T-helper 2 cell treated with Interferon-gamma antibody and Interleukin-4, amounts not matched to agents 5 μg/mL and 100 μg/mL, for 36 hours (primary cell): ENCODE results near the gene LYPD6B.
A peak's percentile ranks its signal among the peaks of the same experiment; 100 is the strongest.

Source experiments
- DNase-seq: peaks from one replicate; pipeline ENCODE4 v3.0.0; 2021; ENCODE audit warnings: low spot score
- H3K27ac Mint-ChIP-seq: one replicate; pipeline ENCODE4 v1.8.0; 2021; ENCODE audit warnings: mild to moderate bottlenecking, mixed read lengths
- H3K27me3 Mint-ChIP-seq: one replicate; pipeline ENCODE4 v1.8.0; 2021; ENCODE audit warnings: low read depth, mixed read lengths
- H3K36me3 Mint-ChIP-seq: one replicate; pipeline ENCODE4 v1.8.0; 2021; ENCODE audit warnings: low read depth, mixed read lengths
- H3K4me1 Mint-ChIP-seq: one replicate; pipeline ENCODE4 v1.8.0; 2021; ENCODE audit warnings: low read depth, mixed read lengths
- H3K4me3 Mint-ChIP-seq: one replicate; pipeline ENCODE4 v1.8.0; 2022; ENCODE audit warnings: mild to moderate bottlenecking, moderate library complexity, mixed read lengths
- H3K9me3 Mint-ChIP-seq: one replicate; pipeline ENCODE4 v1.8.0; 2021; ENCODE audit warnings: mixed read lengths

The LYPD6B gene

DNA sequence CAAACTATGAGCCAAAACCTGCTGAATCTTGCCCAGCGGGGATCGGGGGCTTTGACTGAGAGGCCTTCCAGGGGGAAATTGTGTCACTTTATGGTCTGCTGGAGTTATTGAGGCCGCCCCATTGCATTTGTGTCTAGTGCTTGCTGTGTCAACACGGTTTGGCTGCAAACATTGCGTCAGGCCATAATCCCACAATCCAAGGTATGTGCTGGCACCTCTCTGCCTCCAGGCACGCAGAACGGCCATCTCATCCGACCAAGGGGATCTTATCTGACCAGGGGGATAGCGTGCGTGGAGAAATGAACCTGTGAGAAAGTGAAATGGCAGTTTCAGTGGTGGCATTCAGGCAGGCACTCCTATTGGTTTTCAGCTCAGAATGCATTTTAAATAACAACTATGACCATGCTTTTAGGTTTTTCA is 18.1 kb upstream of the LYPD6B start:
- DNase-seq, result no peak
- H3K9me3 Mint-ChIP-seq, result no peaks in the 10 kb centered on the region
- no peak overlapping the region for H3K27ac Mint-ChIP-seq
- H3K4me1 Mint-ChIP-seq, result peaks cover 7% of the 10 kb centered on the region
- H3K27me3 Mint-ChIP-seq, result no peaks in the 10 kb centered on the region
- H3K36me3 Mint-ChIP-seq, result no peaks in the 10 kb centered on the region
- H3K4me3 Mint-ChIP-seq, result no peak overlapping the region

DNA sequence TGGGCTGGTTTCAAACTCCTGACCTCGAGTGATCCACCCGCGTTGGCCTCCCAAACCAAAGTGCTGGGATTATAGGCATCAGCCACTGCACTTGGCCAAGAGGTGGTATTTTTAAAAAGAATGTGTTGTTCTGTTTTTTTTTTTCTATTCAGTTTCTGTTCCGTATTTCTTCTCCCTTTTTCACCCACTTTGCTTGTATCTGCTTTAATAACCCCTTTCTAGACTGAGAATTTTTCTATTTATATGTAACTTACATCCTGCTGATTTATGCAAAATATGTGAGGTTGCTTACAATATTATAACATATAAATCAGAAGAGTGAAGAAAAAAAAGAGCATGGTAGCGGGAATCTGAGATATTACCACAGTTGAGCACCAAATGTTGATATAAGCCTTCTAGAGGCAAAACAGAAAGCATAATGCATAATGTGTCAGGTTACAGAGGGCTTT is 17.2 kb upstream of the LYPD6B start:
- Mint-ChIP-seq H3K4me1 (peaks cover 7% of the 10 kb centered on the region), H3K4me3 (no peak overlapping the region), H3K27ac (no peak overlapping the region), H3K27me3 (no peaks in the 10 kb centered on the region), H3K9me3 (no peaks in the 10 kb centered on the region), H3K36me3 (no peaks in the 10 kb centered on the region)
- no peak for DNase-seq

GRCh38 chr2:149021761-149022160 is 16.7 kb upstream of the LYPD6B start:
- DNase-seq, result no peak
- Mint-ChIP-seq H3K36me3 (no peaks in the 10 kb centered on the region), H3K4me1 (peaks cover 7% of the 10 kb centered on the region), H3K4me3 (no peak overlapping the region), H3K9me3 (no peaks in the 10 kb centered on the region), H3K27ac (no peak overlapping the region), H3K27me3 (no peaks in the 10 kb centered on the region)

DNA sequence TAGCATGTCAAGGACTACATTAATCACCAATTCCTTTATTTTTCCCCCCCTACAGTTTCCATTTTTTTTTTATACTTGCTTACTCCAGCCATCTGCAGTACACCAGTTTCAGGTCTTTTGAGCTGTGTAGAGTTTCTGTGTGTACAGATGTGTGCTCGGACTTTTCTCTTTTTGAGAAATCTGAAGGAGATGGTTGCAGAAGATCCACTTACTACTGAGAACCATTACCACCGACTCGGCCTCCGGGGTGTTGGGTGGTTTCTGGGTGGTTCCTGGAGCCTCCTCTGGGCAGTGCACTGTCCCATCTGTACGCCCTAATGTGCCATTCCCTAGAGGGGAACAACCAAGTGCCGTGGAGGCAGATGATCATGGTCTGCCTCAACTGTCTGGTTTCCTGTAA is 15.4 kb upstream of the LYPD6B start:
- no peaks in the 10 kb centered on the region for H3K9me3 Mint-ChIP-seq
- no peaks in the 10 kb centered on the region for H3K36me3 Mint-ChIP-seq
- H3K4me3 Mint-ChIP-seq, result no peak overlapping the region
- no peaks in the 10 kb centered on the region for H3K4me1 Mint-ChIP-seq
- peaks cover under 1% of the 10 kb centered on the region for H3K27me3 Mint-ChIP-seq
- DNase-seq, result no peak
- H3K27ac Mint-ChIP-seq, result no peak overlapping the region

DNA sequence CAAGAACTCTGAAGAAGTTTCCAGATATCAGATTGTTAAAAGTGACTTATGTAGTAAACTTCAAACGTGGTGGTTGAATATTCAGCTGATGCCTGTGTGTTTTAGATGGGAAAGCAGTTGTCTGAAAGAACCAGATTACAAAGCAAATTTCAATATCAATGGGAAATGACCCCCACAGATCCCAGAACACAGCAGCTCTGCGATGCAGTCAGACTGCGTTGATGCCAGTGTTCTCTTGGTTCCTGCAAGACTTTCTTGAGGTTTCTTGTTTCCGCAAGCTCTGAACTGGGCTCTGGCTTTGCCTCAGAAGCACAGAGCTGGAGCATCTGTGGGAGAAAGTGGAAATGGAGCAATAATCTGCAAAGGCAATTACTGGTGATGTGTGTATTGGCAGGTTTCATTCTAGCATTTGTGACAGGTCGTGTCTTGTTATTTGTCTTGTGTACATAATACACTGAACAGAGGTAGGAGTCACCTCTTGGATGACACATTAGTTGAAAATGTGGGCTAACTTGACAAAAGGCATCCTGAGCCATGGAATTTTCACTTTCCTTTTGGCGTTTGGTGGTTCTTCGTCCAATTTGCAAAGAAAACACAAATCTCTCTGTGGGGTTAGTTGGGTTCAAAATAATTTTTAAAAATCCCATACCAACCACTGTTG is 10.8 kb upstream of the LYPD6B start:
- Mint-ChIP-seq H3K4me3 (no peak overlapping the region), H3K9me3 (no peaks in the 10 kb centered on the region), H3K36me3 (no peaks in the 10 kb centered on the region), H3K4me1 (peaks cover 5% of the 10 kb centered on the region), H3K27ac (no peak overlapping the region), H3K27me3 (peaks cover 3% of the 10 kb centered on the region)
- no peak for DNase-seq

DNA sequence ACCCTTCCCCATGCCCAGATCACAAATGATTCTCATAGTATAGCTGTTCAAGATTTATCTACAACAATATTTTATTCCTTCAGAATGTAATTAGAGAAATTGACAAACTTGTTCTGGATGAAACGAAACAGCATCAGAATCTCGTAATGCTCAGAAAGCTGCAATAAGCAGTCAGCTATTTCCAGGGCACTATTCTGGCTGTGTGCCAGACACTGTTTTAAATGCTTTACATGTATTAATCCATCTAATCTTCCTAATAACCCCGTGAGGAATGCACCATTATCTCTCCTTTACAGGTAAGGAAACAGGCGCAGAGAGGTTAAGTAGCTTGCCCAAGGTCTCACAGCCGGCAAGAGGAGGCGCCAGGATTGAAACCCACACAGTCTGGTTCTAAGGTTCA is 10.1 kb upstream of the LYPD6B start:
- Mint-ChIP-seq H3K27me3 (peaks cover 3% of the 10 kb centered on the region), H3K4me3 (no peak overlapping the region), H3K4me1 (peaks cover 5% of the 10 kb centered on the region), H3K27ac (no peak overlapping the region), H3K36me3 (no peaks in the 10 kb centered on the region), H3K9me3 (no peaks in the 10 kb centered on the region)
- no peak for DNase-seq

GRCh38 chr2:149028891-149029290 is 9.6 kb upstream of the LYPD6B start:
- no peaks in the 10 kb centered on the region for H3K36me3 Mint-ChIP-seq
- no peaks in the 10 kb centered on the region for H3K9me3 Mint-ChIP-seq
- H3K27ac Mint-ChIP-seq, result no peak overlapping the region
- peaks cover 5% of the 10 kb centered on the region for H3K4me1 Mint-ChIP-seq
- H3K27me3 Mint-ChIP-seq, result peaks cover 7% of the 10 kb centered on the region
- no peak for DNase-seq
- H3K4me3 Mint-ChIP-seq, result no peak overlapping the region

GRCh38 chr2:149029307-149029965 is 9.1 kb upstream of the LYPD6B start:
- H3K36me3 Mint-ChIP-seq, result no peaks in the 10 kb centered on the region
- H3K4me3 Mint-ChIP-seq, result no peak overlapping the region
- DNase-seq, result no peak
- H3K9me3 Mint-ChIP-seq, result no peaks in the 10 kb centered on the region
- peaks cover 5% of the 10 kb centered on the region for H3K4me1 Mint-ChIP-seq
- no peak overlapping the region for H3K27ac Mint-ChIP-seq
- peaks cover 9% of the 10 kb centered on the region for H3K27me3 Mint-ChIP-seq

- no peak for DNase-seq
- H3K4me1 Mint-ChIP-seq, result peaks cover 5% of the 10 kb centered on the region
- H3K9me3 Mint-ChIP-seq, result no peaks in the 10 kb centered on the region
- H3K4me3 Mint-ChIP-seq, result no peak overlapping the region
- no peaks in the 10 kb centered on the region for H3K36me3 Mint-ChIP-seq
- no peak overlapping the region for H3K27ac Mint-ChIP-seq
- H3K27me3 Mint-ChIP-seq, result peaks cover 14% of the 10 kb centered on the region
Observed at GRCh38 chr2:149031396-149031795, 7.1 kb upstream of the LYPD6B start.

- Mint-ChIP-seq H3K9me3 (no peaks in the 10 kb centered on the region), H3K4me3 (no peak overlapping the region), H3K4me1 (peaks cover 5% of the 10 kb centered on the region), H3K27me3 (peaks cover 31% of the 10 kb centered on the region), H3K27ac (no peak overlapping the region), H3K36me3 (no peaks in the 10 kb centered on the region)
- no peak for DNase-seq
Observed at GRCh38 chr2:149033716-149034115, 4.8 kb upstream of the LYPD6B start.

GRCh38 chr2:149034406-149034805 is 4.1 kb upstream of the LYPD6B start:
- H3K36me3 Mint-ChIP-seq, result no peaks in the 10 kb centered on the region
- no peak for DNase-seq
- peaks cover 36% of the 10 kb centered on the region for H3K27me3 Mint-ChIP-seq
- no peak overlapping the region for H3K4me3 Mint-ChIP-seq
- peaks cover 5% of the 10 kb centered on the region for H3K4me1 Mint-ChIP-seq
- H3K27ac Mint-ChIP-seq, result no peak overlapping the region
- H3K9me3 Mint-ChIP-seq, result no peaks in the 10 kb centered on the region

DNA sequence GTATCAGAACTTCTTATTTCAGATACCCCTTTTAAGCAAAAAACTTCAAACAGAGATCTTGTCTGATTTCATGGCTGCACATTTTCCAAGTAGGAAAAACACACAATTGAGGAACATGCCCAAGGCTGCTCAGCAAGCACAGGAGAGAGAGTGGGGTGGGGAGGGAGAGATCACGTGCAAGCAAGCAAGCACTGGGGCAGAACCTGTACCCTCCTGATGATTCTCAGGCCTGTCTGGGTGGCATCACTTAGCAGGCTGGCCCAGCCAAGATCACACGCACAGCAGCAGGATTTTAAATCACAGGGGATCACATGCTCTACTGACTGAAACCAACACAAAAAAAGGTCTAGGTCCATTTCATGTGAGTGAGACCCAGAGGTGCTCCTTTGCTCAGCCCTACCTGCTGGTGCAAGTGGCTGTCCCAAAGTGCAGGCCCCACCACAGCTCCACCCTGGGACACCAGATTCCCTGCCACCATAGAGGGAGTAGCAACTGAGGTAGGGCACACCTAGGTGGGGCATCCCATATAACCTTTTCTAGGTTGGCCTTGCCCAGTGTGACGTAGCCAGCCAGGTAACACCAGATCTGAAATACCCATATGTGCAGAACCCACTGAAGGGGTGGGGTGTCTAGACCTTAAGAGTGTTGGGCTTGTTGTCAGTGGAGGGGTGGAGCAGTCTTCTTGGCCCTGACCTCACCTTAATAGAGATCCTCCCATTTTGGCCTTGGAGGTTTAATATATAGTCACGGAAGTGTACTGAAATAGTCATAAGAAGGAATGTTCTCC is 1.8 kb upstream of the LYPD6B start:
- no peaks in the 10 kb centered on the region for H3K9me3 Mint-ChIP-seq
- H3K4me1 Mint-ChIP-seq, result peaks cover 6% of the 10 kb centered on the region
- H3K27ac Mint-ChIP-seq, result no peak overlapping the region
- DNase-seq, result no peak
- H3K27me3 Mint-ChIP-seq, result peaks cover 56% of the 10 kb centered on the region
- no peak overlapping the region for H3K4me3 Mint-ChIP-seq
- H3K36me3 Mint-ChIP-seq, result no peaks in the 10 kb centered on the region

- no peak for DNase-seq
- Mint-ChIP-seq H3K27ac (no peak overlapping the region), H3K36me3 (no peaks in the 10 kb centered on the region), H3K4me1 (peaks cover 1% of the 10 kb centered on the region), H3K9me3 (no peaks in the 10 kb centered on the region), H3K27me3 (peaks cover 66% of the 10 kb centered on the region), H3K4me3 (peak overlapping the region; percentile 26)
Observed at GRCh38 chr2:149037851-149038250, 648 bp upstream of the LYPD6B start.

GRCh38 chr2:149039213-149039724 is 770 bp downstream of the LYPD6B start:
- Mint-ChIP-seq H3K27ac (no peak overlapping the region), H3K27me3 (peaks cover 70% of the 10 kb centered on the region), H3K4me3 (no peak overlapping the region), H3K4me1 (peaks cover 1% of the 10 kb centered on the region), H3K36me3 (no peaks in the 10 kb centered on the region), H3K9me3 (no peaks in the 10 kb centered on the region)
- no peak for DNase-seq
